GM18526 (cell line): ENCODE data around the gene SOX2.

ENCODE experiments used
- POLR2A ChIP-seq: IDR thresholded peaks from 3 replicates; pipeline ENCODE4 v1.6.1; 2011; ENCODE audit not compliant: insufficient read length; ENCODE audit errors: extremely low read depth

Gene SOX2

DNA sequence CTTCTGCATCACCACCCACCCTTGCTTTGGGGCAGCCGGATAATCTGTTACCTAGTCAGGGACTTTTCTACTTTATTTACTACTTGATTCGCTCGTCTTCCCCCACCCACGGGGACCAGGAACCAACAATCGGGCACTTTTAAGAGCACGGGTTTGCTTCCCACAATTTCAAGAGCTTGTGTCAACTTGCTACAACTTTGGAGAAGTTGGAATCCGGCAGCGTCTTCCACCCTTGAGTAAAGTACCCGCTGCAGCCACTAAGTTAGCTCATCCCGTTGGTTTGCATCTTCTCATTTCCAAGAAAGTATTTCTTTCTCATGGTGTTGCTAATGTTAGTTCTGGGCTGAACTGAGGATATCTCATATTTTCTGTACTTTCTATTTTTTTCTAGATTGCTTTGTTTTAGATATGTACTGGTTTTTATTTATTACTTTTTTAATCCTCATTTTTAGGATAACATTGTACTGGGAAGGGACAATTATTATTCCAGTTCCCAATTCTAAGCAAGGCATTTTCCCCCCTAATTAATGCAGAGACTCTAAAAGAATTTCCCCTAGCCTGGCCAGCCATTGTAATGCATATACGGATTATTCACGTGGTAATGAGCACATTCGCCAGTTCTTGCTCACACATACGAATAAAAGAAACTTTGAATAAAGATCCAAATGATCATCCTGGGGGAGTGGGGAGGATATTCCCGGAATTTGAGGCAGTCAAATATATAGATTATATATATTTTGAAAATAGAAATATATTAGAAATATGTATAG lies 4.0 kb downstream of the SOX2 start:
- no peak for TF ChIP-seq POLR2A

DNA sequence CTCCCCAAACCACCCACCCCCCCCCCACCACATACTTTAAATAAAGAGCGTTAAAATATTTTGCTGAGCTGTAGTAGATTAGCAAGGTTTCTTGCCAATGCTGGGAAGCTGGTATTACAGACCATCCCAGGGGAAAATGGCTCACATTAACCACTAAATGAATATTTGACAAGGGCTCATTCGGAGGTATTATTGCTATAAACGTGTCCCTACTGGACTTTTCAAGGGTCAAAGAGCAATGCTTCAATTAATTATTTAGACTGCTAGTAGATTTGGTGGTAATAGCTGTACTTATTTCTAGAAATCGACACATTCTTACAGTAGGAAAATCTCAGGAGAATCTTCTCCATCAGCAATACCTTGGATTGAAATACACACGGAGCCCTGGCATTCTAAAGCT lies 5.2 kb downstream of the SOX2 start:
- no peak for TF ChIP-seq POLR2A

DNA sequence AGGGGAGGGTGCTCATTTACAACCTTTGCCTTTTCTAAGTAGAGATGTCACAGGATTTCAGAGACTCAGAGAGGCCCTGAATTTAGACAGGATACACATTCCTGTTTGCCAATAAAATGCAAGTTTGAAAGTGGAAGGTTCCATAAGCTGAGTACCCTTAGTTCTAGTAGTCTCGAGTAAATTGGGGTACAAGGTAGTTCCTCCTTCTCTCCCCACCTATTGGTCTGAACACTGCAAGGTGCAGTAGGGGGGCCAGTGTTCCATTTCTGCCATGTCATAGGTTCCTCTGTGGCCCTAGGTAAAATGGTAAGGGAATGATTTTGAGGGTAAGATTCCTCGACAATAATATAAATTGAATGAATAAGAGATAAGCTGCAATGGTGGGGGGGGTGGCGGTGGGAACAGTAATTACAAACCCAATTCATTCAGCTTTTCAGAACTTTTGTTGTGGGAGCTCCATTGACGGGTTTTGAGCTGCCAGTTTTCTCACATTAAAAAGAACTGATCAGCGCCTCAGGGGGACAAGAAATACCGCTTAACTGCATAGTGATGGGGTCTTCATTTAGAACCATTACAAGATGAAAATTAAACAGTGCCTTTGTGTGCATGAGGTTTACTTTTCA lies 5.9 kb downstream of the SOX2 start:
- no peak for TF ChIP-seq POLR2A

DNA sequence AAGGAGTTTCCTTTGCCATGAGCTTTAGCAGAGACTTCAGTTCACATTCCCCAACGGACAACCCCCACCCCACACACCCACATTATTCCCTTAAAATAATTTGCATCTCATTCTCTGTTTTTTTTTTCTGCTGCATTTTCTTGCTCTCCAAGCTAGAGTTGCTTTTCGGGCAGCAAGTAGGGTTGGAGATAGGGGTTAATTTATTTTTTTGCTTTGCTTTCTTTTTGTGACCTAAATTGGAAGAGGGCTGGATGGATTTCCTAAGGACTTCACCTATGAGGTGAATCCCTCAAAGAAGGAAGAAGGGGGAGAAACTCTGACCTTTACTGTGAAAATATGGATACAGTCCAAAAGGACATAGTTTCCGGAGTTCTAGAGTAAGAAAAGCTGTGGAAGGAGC lies 6.6 kb downstream of the SOX2 start:
- TF ChIP-seq POLR2A: no peak

DNA sequence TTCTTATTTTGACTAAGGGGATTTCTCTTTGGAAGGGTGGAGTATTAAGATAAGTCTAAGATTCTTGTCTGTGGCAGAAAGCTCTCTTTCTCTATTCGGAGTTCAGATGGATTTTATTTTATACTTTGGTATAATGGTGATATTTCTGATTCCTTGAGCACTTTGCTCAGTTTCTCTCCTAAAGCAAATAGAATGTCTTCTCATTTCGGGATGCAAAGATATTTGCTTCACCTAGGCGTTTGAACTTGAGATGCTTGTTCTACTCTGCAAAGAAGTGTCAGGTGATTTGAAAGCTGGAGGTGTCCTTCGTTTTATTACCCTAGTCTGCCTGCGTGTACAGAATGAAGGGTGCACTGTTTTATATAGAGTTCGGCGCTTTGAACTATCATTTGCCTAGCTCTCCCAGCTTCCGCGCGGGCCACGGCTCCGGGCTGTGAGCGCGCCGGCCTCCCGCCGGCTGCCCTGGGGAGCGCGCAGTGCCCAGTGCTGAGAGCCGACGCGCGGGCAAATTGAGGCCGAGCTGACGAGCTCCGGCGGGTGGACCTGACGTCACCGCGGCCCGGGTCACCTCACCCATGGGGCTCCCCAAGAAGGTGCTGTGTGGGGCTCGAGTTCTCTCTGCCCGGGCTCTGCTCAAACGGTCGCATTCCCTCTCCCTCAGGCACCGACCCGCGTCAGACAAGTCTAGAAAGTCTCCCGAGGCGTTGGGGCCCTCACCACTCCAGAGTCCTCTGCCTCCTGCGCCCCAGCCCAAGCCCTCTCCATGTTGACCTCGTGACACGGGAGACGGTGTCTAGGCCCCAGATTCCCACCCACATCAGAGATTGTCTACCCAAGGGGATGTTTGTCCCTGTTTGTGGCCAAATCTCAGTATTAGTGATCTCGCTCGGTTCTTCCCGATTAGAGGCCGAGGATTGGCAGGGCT lies 7.5 kb downstream of the SOX2 start:
- TF ChIP-seq POLR2A: no peak

DNA sequence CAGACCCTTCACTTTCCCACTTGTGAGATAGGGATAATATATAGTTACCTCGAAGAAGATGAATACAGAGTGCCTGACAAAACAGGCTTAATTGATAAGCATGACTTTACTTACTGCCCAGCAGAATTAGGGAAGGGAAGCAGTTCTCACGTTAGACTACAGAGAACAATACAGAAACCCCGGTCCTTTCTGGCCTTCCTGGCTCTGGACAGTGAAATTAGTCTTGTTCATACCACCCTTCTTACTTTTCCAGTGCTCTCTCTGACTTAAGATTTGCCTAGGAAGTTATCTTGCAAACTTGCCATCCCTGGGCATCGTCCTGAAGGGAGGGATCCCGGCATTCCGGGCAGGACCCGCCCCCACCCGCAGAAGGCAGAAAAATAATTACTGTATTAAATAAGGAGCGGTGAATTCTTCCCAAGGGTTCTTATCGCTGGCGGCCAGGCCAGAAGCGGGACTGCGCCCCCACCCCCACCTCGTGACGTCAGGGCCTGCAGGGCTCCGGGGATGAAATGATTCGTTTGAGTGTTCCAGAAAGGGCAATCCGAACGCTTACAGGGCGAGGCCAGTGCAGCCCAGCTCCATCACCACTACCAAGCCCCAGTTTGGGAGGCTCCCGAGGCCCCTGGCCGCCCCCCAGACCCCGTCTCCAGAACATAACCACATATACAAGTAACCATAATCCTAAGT lies 8.4 kb downstream of the SOX2 start:
- TF ChIP-seq POLR2A: no peak

DNA sequence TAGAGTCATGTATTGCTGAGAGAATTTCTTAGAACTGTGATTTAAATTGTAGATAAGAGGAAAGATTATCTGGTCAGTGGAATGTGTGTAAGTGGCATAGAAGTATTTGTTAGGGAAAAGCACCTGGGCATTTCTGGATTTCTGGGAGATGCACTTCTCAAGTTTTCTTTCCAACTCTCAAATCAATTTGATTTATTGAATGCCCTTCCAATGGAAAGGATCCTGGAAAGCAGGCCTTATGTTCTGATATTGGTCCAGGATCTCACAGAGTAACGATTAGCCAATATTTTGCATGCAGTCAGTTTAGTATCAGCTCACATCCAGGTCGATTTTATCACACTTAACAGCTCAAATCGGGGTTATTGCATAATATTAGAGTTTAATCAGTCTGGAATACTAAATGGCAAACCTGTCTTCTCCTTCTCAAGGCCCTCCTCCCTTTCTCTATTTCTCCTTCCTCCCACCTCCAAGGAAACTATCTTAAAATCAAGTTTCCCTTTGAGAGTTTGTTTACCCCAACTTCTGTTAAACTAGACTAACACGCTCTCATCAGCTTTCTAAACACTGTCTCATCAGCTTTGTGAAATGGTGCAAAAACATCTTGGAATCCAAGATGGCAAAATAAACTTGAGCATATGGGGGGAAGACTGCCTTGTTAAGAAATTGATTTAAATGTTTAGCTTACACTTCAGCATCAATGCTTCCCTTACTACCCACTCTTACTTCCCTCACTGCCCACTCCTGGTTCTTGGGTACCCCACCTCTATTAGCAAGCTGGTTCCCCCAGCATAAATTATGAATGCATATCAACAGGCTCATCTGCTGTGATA lies 9.5 kb downstream of the SOX2 start:
- no peak for TF ChIP-seq POLR2A

DNA sequence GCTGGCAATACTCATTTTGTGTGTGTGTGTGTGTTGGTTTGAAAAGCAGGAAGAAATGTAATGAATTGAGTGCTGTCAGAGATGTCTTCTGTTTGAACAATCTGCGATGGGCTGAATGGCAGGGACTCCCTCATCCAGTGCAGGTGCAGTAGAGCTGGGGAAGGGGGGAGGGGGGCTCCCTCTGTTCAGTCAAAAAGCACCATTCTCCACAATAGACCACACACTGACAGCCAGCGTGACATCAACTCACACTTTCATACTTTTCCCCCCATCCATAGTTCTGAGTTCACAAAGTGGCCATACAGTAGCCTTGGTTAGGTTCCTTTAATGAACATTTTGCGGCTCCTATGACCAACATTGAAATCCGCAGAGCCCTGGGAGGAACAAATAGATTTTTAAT lies 10.4 kb downstream of the SOX2 start:
- no peak for TF ChIP-seq POLR2A

DNA sequence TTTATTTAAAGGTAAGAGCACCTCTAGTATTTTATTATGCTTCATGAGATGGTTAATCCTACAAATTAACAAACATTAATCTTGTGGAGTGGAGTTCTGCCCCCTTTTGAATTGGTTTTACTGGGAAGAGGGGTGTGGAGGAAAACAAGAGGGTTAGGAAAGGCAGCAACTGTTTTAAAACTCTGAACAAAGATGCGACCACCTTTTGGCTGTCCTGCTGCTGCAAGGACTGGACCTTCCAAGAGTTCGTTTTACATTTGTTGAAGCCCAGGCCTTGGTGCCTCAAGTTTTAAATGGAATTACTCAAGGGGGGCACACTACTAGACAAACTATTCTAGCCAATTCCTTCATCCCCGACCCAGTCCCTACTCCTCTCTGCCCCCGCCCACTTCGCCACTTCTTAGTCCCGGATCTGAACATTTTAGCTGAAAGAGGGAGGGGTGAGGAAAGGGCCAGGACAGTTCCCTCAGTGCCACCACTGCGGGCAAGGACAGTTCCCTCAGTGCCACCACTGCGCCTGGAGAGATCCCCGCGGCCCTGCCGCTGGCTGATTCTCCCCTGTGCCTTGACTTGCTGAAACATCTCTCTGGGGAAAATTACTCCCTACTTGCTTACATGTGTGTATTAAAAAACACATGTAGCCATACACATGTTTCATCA lies 11.2 kb downstream of the SOX2 start:
- no peak for TF ChIP-seq POLR2A

DNA sequence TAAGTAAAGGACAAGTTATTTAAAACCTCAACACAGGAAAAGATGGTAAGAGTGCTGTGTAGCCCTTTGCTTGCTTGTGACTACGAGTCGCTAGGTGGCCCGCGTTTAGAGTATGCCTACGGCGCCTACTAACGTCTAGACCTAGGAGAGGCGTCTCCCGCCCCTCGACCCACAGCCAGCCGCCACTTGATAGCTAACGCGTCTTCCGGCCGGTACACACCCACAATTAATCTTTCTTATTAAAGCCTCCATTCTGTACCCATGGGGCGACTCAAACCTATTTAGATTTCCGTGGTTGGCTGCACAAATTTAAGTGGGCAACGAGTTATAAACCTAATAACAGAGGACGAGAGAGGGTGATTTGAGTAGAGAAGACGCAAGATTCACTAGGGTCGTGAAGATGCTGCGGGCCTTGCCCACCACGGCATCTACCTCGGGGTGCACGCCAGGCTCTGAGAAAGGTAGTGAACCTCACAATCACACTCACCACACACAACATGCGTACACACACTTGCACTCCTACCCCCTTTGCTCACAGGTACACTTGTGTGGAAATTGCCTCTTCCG lies 12.0 kb downstream of the SOX2 start:
- TF ChIP-seq POLR2A: no peak

DNA sequence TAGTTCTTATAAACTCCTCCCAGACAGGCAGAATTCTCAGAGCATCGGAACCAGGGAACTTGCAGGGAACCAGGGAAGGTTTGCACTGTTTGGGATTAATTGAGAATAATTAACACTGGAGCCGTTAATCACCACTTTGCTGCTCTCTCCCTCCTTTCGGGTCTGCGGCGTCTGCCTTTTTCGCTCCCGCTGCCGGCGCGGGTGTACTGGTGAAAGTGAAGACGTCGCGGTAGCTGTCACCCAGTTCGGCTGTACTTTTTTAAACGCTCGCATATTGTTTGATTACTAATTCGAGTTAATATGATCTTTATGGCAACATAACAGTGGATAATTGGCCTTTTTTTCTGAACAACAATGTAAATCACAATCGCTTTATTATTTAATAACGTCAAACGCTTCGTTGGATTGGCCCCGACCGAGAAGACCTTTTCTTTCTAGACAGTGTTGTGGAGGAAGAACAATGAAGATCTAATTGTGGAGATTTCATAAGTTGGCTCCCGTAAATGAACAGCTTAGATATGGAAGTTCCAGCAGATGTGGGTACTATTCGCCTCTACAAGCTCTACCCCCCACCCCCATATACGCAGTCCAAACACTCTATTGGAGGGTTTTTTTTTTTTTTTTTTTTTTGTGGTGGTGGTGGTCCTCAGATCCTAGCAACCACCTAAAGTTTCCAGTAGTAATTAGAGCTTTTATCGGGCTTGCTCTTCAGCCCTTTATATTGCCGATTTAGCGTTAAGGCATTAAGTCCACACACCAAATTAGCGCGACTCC lies 12.7 kb downstream of the SOX2 start:
- no peak for TF ChIP-seq POLR2A

DNA sequence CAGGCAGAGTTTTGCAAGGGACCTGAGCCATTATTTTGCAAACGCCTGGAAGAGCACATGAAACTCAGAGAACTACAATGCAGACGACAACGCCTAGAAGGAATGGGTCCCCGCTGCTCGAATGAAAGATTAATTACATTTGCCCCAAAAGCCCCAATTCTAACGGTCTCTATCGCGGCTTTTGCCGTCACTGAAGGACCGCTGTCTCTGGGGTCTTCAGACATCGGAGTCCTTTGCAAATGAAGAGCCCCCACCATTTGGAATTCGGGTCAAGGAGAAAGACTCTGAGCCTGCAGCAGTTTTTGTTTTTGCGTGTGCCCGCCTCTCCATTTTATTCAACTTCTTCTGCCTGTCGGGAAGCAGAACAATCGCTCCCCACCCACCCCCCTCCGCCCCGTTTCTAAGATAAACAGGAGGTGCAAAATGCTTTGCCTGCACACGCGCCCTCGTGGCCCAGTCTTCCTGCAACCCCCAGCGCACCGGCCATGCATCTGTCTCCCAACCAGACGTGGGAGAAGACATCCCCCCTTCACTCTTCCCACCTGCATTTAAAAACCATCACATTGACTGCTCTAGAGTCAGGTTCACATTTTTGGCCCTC lies 13.5 kb downstream of the SOX2 start:
- TF ChIP-seq POLR2A: no peak
